Lung (tissue), 12 donors: ENCODE measurements around the gene EGLN3. TPM values are rescaled to one million over a fixed set of nuclear protein-coding genes. Genes with fewer than 3 reads are reported as not detected.

Experiments
- ATAC-seq: fragments of 200-7000 bp; cut with Tn5 transposase; one replicate; pipeline ENCODE4 v1.9.1; 2020; ENCODE audit warnings: moderate number of reproducible peaks; ENCODE audit not compliant: insufficient read depth, low FRiP score
- DNase-seq, 3 donors: peaks; one replicate each; pipeline ENCODE4 v3.0.0-alpha.2; 2013 to 2017
- H3K27ac ChIP-seq, 2 donors: one replicate each; pipeline ENCODE4 v1.5.1; 2013; ENCODE audit warnings: mild to moderate bottlenecking in 2 of 2, moderate library complexity in 2 of 2, control low read depth in 1 of 2, inconsistent platforms in 1 of 2, low read depth in 1 of 2, low read length in 1 of 2
- H3K27me3 ChIP-seq, 3 donors: one replicate each; pipeline ENCODE4 v1.5.1; 2013; ENCODE audit warnings: low read length in 2 of 3; ENCODE audit not compliant: control insufficient read depth in 3 of 3, insufficient read depth in 3 of 3
- H3K36me3 ChIP-seq, 4 donors: one replicate each; pipeline ENCODE4 v1.5.1; 2013; ENCODE audit warnings: low read length in 4 of 4, mild to moderate bottlenecking in 1 of 4, moderate library complexity in 1 of 4; ENCODE audit not compliant: control insufficient read depth in 4 of 4, insufficient read depth in 4 of 4
- H3K4me1 ChIP-seq, 5 donors: one replicate each; pipeline ENCODE4 v1.5.1; 2013; ENCODE audit warnings: low read length in 5 of 5, mild to moderate bottlenecking in 2 of 5, moderate library complexity in 1 of 5; ENCODE audit not compliant: control insufficient read depth in 5 of 5, insufficient read depth in 5 of 5
- H3K4me3 ChIP-seq: one replicate; pipeline ENCODE4 v1.5.1; 2013; ENCODE audit warnings: mild to moderate bottlenecking, control low read depth, moderate library complexity
- H3K9ac ChIP-seq, 2 donors: one replicate each; pipeline ENCODE4 v1.5.1; 2013; ENCODE audit warnings: low read length in 2 of 2, control low read depth in 1 of 2; ENCODE audit not compliant: insufficient read depth in 1 of 2
- H3K9me3 ChIP-seq, 4 donors: one replicate each; pipeline ENCODE4 v1.5.1; 2013; ENCODE audit warnings: low read length in 3 of 4, mild to moderate bottlenecking in 1 of 4, moderate library complexity in 1 of 4; ENCODE audit not compliant: control insufficient read depth in 4 of 4, insufficient read depth in 3 of 4
- WGBS, 2 donors: extraction: QIAGEN DNeasy Blood & Tissue Kit; methylation state at CpG; one replicate each; pipeline ENCODE4 v1.1.7; 2013; 5-methylcytosine and 5-hydroxymethylcytosine counted together
- polyA plus RNA-seq, 2 donors: library from polyadenylated mRNA; stranded (reverse); fragments of 200-250 nt; gene quantifications; one replicate each; pipeline ENCODE4 v1.2.1, GENCODE V29; 2013
- total RNA-seq, 2 donors: library from RNA; depleted of rRNA in 1 of 2; stranded (reverse); fragments of >200 nt in 1 of 2; gene quantifications; one replicate each; pipeline ENCODE4 v1.2.1, GENCODE V29; 2014 to 2021
- TF ChIP-seq, protein P1 (sequence below): IDR thresholded peaks from 2 replicates; pipeline ENCODE4 v1.5.1; 2012; ENCODE audit warnings: mild to moderate bottlenecking; ENCODE audit errors: control extremely low read depth, extremely low read depth
- donor health status: control.
- donor health status: control.
- donor health status: Bipolar disorder and iron deficiency.
- donor health status: healthy.
- donor health status: DM: yes; HTN: yes; CAD: no.

EGLN3 gene
- total and polyA plus RNA-seq, 4 donors: 2.6 to 80.6 (median 6.2) TPM

DNA sequence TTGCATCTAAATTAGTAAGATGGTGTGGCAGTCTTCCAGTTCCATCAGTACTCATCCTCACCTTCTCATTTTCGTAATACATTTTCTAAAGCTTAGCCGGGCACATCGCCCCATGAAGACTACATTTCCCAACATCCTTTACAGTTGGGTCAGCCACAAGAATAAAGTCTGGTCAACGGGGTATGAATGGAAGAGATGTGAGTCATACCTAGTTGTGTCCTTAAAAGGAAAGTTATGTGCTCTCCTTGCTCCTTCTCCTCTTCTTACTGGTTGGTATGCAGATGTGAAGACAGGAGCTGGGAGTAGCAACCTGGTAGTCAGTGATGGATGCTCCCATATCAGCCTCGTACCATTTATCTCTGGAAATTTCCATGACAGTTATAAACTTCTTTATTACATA is 35.9 kb upstream of the EGLN3 start:
- no peak overlapping the region for H3K4me3 ChIP-seq
- H3K27ac ChIP-seq: no peak overlapping the region
- no peaks in the 10 kb centered on the region for H3K36me3 ChIP-seq
- no peak overlapping the region for H3K9ac ChIP-seq
- no peaks in the 10 kb centered on the region for H3K27me3 ChIP-seq
- peaks cover 0 to 15% (median 0%) of the 10 kb centered on the region in 5 donors for H3K4me1 ChIP-seq
- ATAC-seq: no peak
- peaks cover 0 to 4% (median 0%) of the 10 kb centered on the region in 4 donors for H3K9me3 ChIP-seq
- 79 to 81% methylated on average over 5 of the region's 5 CpGs for WGBS, 2 donors
- TF ChIP-seq, protein P1, sequence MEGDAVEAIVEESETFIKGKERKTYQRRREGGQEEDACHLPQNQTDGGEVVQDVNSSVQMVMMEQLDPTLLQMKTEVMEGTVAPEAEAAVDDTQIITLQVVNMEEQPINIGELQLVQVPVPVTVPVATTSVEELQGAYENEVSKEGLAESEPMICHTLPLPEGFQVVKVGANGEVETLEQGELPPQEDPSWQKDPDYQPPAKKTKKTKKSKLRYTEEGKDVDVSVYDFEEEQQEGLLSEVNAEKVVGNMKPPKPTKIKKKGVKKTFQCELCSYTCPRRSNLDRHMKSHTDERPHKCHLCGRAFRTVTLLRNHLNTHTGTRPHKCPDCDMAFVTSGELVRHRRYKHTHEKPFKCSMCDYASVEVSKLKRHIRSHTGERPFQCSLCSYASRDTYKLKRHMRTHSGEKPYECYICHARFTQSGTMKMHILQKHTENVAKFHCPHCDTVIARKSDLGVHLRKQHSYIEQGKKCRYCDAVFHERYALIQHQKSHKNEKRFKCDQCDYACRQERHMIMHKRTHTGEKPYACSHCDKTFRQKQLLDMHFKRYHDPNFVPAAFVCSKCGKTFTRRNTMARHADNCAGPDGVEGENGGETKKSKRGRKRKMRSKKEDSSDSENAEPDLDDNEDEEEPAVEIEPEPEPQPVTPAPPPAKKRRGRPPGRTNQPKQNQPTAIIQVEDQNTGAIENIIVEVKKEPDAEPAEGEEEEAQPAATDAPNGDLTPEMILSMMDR: no peak
- no peak for DNase-seq

DNA sequence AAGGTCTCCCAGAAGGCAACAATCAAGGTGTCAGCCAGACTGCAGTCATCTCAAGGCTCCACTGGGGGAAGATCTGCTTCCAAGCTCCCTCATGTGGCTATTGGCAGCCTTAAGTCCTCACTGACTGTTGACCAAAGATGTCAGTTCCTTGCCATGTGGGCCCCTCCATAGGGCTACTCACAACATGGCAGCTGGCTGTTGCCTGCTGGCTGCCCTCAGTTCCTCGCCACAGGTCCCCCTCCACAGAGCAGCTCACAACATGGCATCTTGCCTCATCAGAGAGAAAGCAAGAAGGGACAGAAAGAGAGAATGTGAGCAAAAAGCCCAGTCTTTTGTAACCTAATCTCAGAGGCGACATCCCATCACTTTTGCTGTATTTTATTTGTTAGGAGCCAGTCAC is 34.4 kb upstream of the EGLN3 start:
- DNase-seq (no peak), ATAC-seq (no peak)
- TF ChIP-seq, protein P1: no peak
- Histone ChIP-seq H3K27ac (no peak overlapping the region), H3K4me3 (no peak overlapping the region), H3K27me3 (no peaks in the 10 kb centered on the region), H3K9me3 (peaks cover 0 to 4% (median 0%) of the 10 kb centered on the region in 4 donors), H3K4me1 (peaks cover 0 to 11% (median 0%) of the 10 kb centered on the region in 5 donors), H3K9ac (no peak overlapping the region), H3K36me3 (no peaks in the 10 kb centered on the region)
- 92 to 97% methylated on average over 2 of the region's 2 CpGs for WGBS, 2 donors

DNA sequence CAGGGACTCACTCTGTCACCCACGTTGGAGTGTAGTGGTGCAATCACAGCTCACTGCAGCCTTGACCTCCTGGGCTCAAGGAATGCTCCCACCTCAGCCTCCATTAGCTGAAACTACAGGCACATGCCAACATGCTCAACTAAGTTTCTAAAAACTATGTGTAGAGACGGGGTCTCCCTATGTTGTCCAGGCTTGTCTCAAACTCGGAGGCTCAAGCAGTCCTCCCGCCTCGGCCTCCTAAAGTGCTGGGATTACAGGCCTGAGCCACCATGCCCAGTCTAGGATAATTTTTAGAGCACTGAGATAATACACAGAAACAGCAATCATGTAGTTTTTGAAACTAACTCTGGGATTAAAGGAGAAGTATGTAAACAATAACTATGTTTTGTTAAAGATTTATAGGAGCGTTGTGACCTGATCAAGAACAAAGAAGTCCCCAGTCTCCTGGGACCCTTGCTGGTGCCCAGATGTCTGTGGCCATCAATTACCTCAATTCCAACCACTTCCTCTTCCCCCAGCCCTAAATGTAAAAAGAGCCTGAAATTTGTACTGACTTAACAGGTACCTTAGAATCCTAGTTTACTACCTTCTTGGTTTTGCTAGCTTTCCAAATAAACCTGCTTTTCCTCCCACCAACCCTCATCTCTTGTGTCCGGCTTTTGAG is 28.9 kb upstream of the EGLN3 start:
- TF ChIP-seq, protein P1: no peak
- no peak for ATAC-seq

More for the DNA sequence above, 28.9 kb upstream of the EGLN3 start:
- no peaks in the 10 kb centered on the region for H3K36me3 ChIP-seq
- 70 to 75% methylated on average over 7 of the region's 7 CpGs for WGBS, 2 donors
- H3K4me1 ChIP-seq: peaks cover 0 to 6% (median 0%) of the 10 kb centered on the region in 5 donors
- H3K9me3 ChIP-seq: peaks cover 0 to under 1% (median 0%) of the 10 kb centered on the region in 4 donors
- H3K27me3 ChIP-seq: no peaks in the 10 kb centered on the region
- no peak overlapping the region for H3K27ac ChIP-seq
- DNase-seq: no peak
- no peak overlapping the region for H3K9ac ChIP-seq
- H3K4me3 ChIP-seq: no peak overlapping the region
